ENCODE results near the gene CBX6.

DNA sequence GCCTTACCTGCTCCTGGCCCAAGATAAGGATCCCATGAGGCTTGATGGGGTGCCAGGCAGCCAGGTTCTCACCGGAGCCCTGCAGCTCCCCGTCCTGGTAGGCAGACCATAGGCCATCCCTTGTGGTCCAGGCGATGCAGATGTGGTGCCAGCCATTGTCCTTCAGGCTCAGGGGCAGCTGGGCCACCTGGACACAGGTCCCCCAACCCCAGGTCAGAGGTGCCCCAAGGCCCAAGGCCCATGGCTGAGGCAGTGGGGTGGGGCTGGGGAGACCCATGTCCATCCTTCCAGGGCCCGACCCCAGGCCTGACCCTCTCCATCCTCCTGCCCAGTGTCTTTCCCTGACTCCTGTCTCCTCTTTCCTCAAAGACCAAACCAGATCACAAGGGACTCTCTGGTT is 48.9 kb downstream of the CBX6 start:
- TF ChIP-seq, protein P1, sequence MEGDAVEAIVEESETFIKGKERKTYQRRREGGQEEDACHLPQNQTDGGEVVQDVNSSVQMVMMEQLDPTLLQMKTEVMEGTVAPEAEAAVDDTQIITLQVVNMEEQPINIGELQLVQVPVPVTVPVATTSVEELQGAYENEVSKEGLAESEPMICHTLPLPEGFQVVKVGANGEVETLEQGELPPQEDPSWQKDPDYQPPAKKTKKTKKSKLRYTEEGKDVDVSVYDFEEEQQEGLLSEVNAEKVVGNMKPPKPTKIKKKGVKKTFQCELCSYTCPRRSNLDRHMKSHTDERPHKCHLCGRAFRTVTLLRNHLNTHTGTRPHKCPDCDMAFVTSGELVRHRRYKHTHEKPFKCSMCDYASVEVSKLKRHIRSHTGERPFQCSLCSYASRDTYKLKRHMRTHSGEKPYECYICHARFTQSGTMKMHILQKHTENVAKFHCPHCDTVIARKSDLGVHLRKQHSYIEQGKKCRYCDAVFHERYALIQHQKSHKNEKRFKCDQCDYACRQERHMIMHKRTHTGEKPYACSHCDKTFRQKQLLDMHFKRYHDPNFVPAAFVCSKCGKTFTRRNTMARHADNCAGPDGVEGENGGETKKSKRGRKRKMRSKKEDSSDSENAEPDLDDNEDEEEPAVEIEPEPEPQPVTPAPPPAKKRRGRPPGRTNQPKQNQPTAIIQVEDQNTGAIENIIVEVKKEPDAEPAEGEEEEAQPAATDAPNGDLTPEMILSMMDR (IDR thresholded peaks at IDR 0.05), result no peak
- no peak for TF ChIP-seq POLR2A (IDR thresholded peaks at IDR 0.05)
